ENCODE results near the gene ZNF76. TPM values are rescaled to one million over a fixed set of nuclear protein-coding genes. Genes with fewer than 3 reads are reported as not detected.

The ZNF76 gene
- total and polyA plus RNA-seq, 10 of the 15 experiments (the other 5 are each of a cell fraction or from before 2014, with no cell fraction given), result 2.8 to 41.0 (median 24.8) TPM

GRCh38 chr6:35321091-35321490 is 61.6 kb downstream of the ZNF76 start:
- ChIA-PET RAD21 (ENCODE audit: unreplicated experiment) (no interaction called here), SMC1A (ENCODE audit: uncharacterized antibody, unreplicated experiment) (no interaction called here), POLR2A (interaction anchor here (0.6 kb wide), 2 partner anchors 369 to 569 kb away, joined by 3 to 4 read pairs; no protein-coding TSS in a partner anchor), CTCF (interaction anchor here (1.1 to 12.2 kb wide), 3 partner anchors 23 to 128 kb away, joined by 4 to 217 read pairs (median 67); partner anchors contain the start of genes DEF6 and FANCE)
- no peaks in the 10 kb centered on the region for H3K27me3 ChIP-seq (replicated peaks in 1 of 2; ENCODE audit: control insufficient read depth in 2 of 2, insufficient read depth in 2 of 2, low read length in 1 of 2)
- no peaks in the 10 kb centered on the region for H3K79me2 ChIP-seq (ENCODE audit: control insufficient read depth, insufficient read depth, low read length)
- H3K4me3 ChIP-seq, result no peak overlapping the region
- ATAC-seq, result no peak
- in situ Hi-C loops (cut with MboI), result no loop called here
- 92% methylated on average over 8 of the region's 8 CpGs for WGBS (ENCODE audit: insufficient coverage, insufficient replicate concordance, low lambda C conversion rate, missing lambda C conversion rate)
- DNase-seq (ENCODE audit: low read depth, low spot score), result no peak
- no peak overlapping the region for H2AFZ ChIP-seq (ENCODE audit: control insufficient read depth, low read depth, low read length)
- no peak overlapping the region for H3K9ac ChIP-seq (ENCODE audit: control insufficient read depth, insufficient read depth, low read length)
- peaks cover 14 to 22% of the 10 kb centered on the region in 2 experiments for H3K36me3 ChIP-seq (ENCODE audit: control insufficient read depth in 2 of 2, insufficient read depth in 2 of 2, low read length in 1 of 2)
- no peaks in the 10 kb centered on the region for H4K20me1 ChIP-seq (ENCODE audit: control insufficient read depth, insufficient read depth)
- TSS peak; percentile 50 for BruUV-seq (replicated peaks)
- no peaks in the 10 kb centered on the region for H3K4me1 ChIP-seq (ENCODE audit: control insufficient read depth, insufficient read depth, low read length)
- intact Hi-C loops (cut with micrococcal nuclease; ENCODE audit: unreplicated experiment), result no loop called here
- H3K4me2 ChIP-seq (ENCODE audit: control insufficient read depth, insufficient read depth), result no peak overlapping the region
- no peak overlapping the region for H3K27ac ChIP-seq (ENCODE audit: control insufficient read depth, insufficient read depth)
- no peak for TF ChIP-seq EGR1 (IDR thresholded peaks at IDR 0.05; ENCODE audit: borderline replicate concordance in 1 of 2, low read depth in 2 of 2, low read length in 2 of 2)
- no peak for TF ChIP-seq HCFC1 (IDR thresholded peaks at IDR 0.05; ENCODE audit: low read length)
- TF ChIP-seq TCF3 (IDR thresholded peaks at IDR 0.05; ENCODE audit: borderline replicate concordance, insufficient read depth, low read depth, low read length), result no peak
- TF ChIP-seq PML (IDR thresholded peaks at IDR 0.05; ENCODE audit: low read length), result no peak
- TF ChIP-seq ZBTB11 (CRISPR knock-in tag; IDR thresholded peaks at IDR 0.05), result no peak
- TF ChIP-seq SREBF1 (IDR thresholded peaks at IDR 0.05; ENCODE audit: low read length), result no peak
- TF ChIP-seq, protein P1, sequence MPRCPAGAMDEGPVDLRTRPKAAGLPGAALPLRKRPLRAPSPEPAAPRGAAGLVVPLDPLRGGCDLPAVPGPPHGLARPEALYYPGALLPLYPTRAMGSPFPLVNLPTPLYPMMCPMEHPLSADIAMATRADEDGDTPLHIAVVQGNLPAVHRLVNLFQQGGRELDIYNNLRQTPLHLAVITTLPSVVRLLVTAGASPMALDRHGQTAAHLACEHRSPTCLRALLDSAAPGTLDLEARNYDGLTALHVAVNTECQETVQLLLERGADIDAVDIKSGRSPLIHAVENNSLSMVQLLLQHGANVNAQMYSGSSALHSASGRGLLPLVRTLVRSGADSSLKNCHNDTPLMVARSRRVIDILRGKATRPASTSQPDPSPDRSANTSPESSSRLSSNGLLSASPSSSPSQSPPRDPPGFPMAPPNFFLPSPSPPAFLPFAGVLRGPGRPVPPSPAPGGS (IDR thresholded peaks at IDR 0.05; ENCODE audit: borderline replicate concordance, insufficient read depth, low read depth, low read length, poor library complexity, severe bottlenecking), result no peak
- no peak for TF ChIP-seq TCF7 (IDR thresholded peaks at IDR 0.05; ENCODE audit: borderline replicate concordance)
- no peak for TF ChIP-seq ATF7 (IDR thresholded peaks at IDR 0.05; ENCODE audit: low read depth)
- TF ChIP-seq IRF3 (IDR thresholded peaks at IDR 0.05), result no peak
- no peak for TF ChIP-seq SMC3 (IDR thresholded peaks at IDR 0.05; ENCODE audit: borderline replicate concordance, low read length)
- TF ChIP-seq, protein P2, sequence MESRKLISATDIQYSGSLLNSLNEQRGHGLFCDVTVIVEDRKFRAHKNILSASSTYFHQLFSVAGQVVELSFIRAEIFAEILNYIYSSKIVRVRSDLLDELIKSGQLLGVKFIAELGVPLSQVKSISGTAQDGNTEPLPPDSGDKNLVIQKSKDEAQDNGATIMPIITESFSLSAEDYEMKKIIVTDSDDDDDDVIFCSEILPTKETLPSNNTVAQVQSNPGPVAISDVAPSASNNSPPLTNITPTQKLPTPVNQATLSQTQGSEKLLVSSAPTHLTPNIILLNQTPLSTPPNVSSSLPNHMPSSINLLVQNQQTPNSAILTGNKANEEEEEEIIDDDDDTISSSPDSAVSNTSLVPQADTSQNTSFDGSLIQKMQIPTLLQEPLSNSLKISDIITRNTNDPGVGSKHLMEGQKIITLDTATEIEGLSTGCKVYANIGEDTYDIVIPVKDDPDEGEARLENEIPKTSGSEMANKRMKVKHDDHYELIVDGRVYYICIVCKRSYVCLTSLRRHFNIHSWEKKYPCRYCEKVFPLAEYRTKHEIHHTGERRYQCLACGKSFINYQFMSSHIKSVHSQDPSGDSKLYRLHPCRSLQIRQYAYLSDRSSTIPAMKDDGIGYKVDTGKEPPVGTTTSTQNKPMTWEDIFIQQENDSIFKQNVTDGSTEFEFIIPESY (IDR thresholded peaks at IDR 0.05), result no peak
- FAIRE-seq, result no peak
- no peaks in the 10 kb centered on the region for H3K9me3 ChIP-seq (replicated peaks; ENCODE audit: control insufficient read depth, insufficient read depth, low read length)

All from GM12878 (cell line).